Measurements from ENCODE around the gene ACBD7. TPM values are rescaled to one million over a fixed set of nuclear protein-coding genes. Genes with fewer than 3 reads are reported as not detected.

Gene ACBD7
- total and polyA plus RNA-seq, 9 of the 15 experiments (the other 6 are each of a cell fraction or from before 2014, with no cell fraction given) = 0.21 to 3.2 (median 0.84) TPM

- DNase-seq (ENCODE audit: extremely low read depth in 1 of 4, low spot score in 3 of 4) = no peak
- no peak overlapping the region for H3K27ac ChIP-seq (ENCODE audit: extremely low read depth, low read depth, low read length)
- no peaks in the 10 kb centered on the region for H3K27me3 ChIP-seq (ENCODE audit: control insufficient read depth in 2 of 2, insufficient read depth in 2 of 2, low read length in 2 of 2)
- no peaks in the 10 kb centered on the region for H4K20me1 ChIP-seq (replicated peaks; ENCODE audit: control insufficient read depth, insufficient read depth, low read length)
- peaks cover 21% of the 10 kb centered on the region; the same call in 1 of the 3 replicates for H3K36me3 ChIP-seq (ENCODE audit: control insufficient read depth, insufficient read depth, low read length)
- no peaks in the 10 kb centered on the region for H3K9me3 ChIP-seq (replicated peaks; ENCODE audit: control insufficient read depth, insufficient read depth, low read depth, low read length)
- H3K4me2 ChIP-seq (ENCODE audit: insufficient read depth, low read length) = no peak overlapping the region
- no peaks in the 10 kb centered on the region for H3K79me2 ChIP-seq (ENCODE audit: control insufficient read depth, insufficient read depth, low read length)
- in situ Hi-C loops (cut with MboI) = no loop called here
- no peak overlapping the region for H3K9ac ChIP-seq (ENCODE audit: insufficient read depth in 1 of 2, low read depth in 2 of 2, low read length in 2 of 2)
- FAIRE-seq = no peak
- no peak overlapping the region for H3K4me3 ChIP-seq
- intact Hi-C loops (cut with micrococcal nuclease) = no loop called here
- WGBS (ENCODE audit: insufficient coverage, low coverage, missing lambda C conversion rate) = 55% methylated on average over 11 of the region's 11 CpGs
- ATAC-seq = no peak
- no TSS peak for BruUV-seq (replicated peaks)
- no peak overlapping the region for H2AFZ ChIP-seq (ENCODE audit: low read depth, low read length)
- ChIA-PET POLR2A (interaction anchor here (0.6 to 1.6 kb wide), 2 partner anchors 16 to 21 kb away, joined by 3 to 4 read pairs; no protein-coding TSS in a partner anchor), CTCF (ENCODE audit: low intra/inter-chr PET ratio) (interaction anchor here (0.7 to 0.8 kb wide), 2 partner anchors 32 to 1556 kb away, joined by 3 to 5 read pairs; partner anchors contain the start of gene NMT2)
- H3K9me1 ChIP-seq (ENCODE audit: control insufficient read depth, insufficient read depth, low read length) = no peaks in the 10 kb centered on the region
- no peaks in the 10 kb centered on the region; a peak in 1 of 5 replicates for H3K4me1 ChIP-seq (replicated peaks in 1 of 2; ENCODE audit: control insufficient read depth in 2 of 2, insufficient read depth in 2 of 2, low read length in 2 of 2)
- TF ChIP-seq ETS1 (conservative IDR thresholded peaks at IDR 0.05; ENCODE audit: control insufficient read depth, low read depth, low read length) = no peak
- no peak for TF ChIP-seq ZBTB33 (CRISPR knock-in tag; IDR thresholded peaks at IDR 0.05)
- peak; percentile 81 for TF ChIP-seq ZNF512 (tag; IDR thresholded peaks at IDR 0.05)
- no peak for TF ChIP-seq LARP7 (IDR thresholded peaks at IDR 0.05)
- TF ChIP-seq HOXB6 (CRISPR knock-in tag; IDR thresholded peaks at IDR 0.05; ENCODE audit: borderline replicate concordance) = no peak
- TF ChIP-seq HINFP (tag; conservative IDR thresholded peaks at IDR 0.05; ENCODE audit: low read depth) = no peak
- TF ChIP-seq U2AF2 (optimal IDR thresholded peaks at IDR 0.05; ENCODE audit: low read depth, low read length) = no peak
- TF ChIP-seq ZNF507 (tag; conservative IDR thresholded peaks at IDR 0.05) = no peak
- TF ChIP-seq ZNF263 (CRISPR knock-in tag; IDR thresholded peaks at IDR 0.05; ENCODE audit: borderline replicate concordance) = peak; percentile 34; the same call in 1 of the 2 replicates
- no peak for TF ChIP-seq CHD1 (IDR thresholded peaks at IDR 0.05; ENCODE audit: low read length)
- no peak for TF ChIP-seq ZNF3 (CRISPR knock-in tag; IDR thresholded peaks at IDR 0.05)
- TF ChIP-seq SIN3A (IDR thresholded peaks at IDR 0.05; ENCODE audit: borderline replicate concordance in 2 of 2, control insufficient read depth in 1 of 2, low read depth in 2 of 2, low read length in 2 of 2) = no peak
- TF ChIP-seq BACH1 (tag; IDR thresholded peaks at IDR 0.05) = no peak
- TF ChIP-seq ELF4 (CRISPR knock-in tag; IDR thresholded peaks at IDR 0.05) = 0 out of 2 replicates have a peak, but pooled peaks have one; percentile 21
- no peak for TF ChIP-seq BCOR (IDR thresholded peaks at IDR 0.05)
Observed at GRCh38 chr10:15136129-15137035, 47.8 kb upstream of the ACBD7 start.
